Heart left ventricle (tissue), 13 donors: ENCODE results near the gene MCF2L.

Experiments
- CTCF ChIP-seq, 12 donors: fragments of 200-600 bp; sonication (generic) in 4 of 12; IDR thresholded peaks; one replicate each; pipeline versions ENCODE4 v1.5.0 to v1.8.0; 2018 to 2022; ENCODE audit warnings: antibody characterized with exemption in 12 of 12, mild to moderate bottlenecking in 5 of 12
- POLR2A ChIP-seq, 2 donors: fragments of 450-650 bp; IDR thresholded peaks; one replicate each; pipeline ENCODE4 v1.6.1; 2017; ENCODE audit warnings: antibody characterized with exemption in 2 of 2, mild to moderate bottlenecking in 2 of 2, moderate library complexity in 2 of 2
- donor health status: ischemic (EF 13 %, LVEDD 7.1; RV severe dilation, severe dysfunction).
- donor health status: DM: no; HTN: yes; CAD: no.
- donor health status: DM: no; HTN: no; CAD: no.
- donor health status: ischemic (EF 25% LVEDD 6.9; RV normal size, moderate dysfunction).
- donor health status: ischemic (EF 25% LVEDD 5.7; RV mildly dilated, moderate dysfunction).
- donor health status: ischemic (EF 35%, LVEDD 5.7; RV mildly dilated, moderate dysfunction).
- donor health status: nonischemic (EF 11% LVEDD 7.7; RV severe dilation, severe dysfunction).
- donor health status: DM: yes; HTN: yes; CAD: no.
- donor health status: PGD.
- donor health status: ischemic (EF 29% LVEDD 5.4; RV normal size, mild dysfunction).
- donor health status: nonischemic (EF 23%, LVEDD 6.1; RV moderate dilation, normal function).

- no peak for TF ChIP-seq CTCF (IDR thresholded peaks at IDR 0.05)
- TF ChIP-seq POLR2A (IDR thresholded peaks at IDR 0.05): no peak
Measured at GRCh38 chr13:113129921-113130750, 161.1 kb downstream of the MCF2L start.
